ENCODE measurements around the gene CFAP44. TPM values are rescaled to one million over a fixed set of nuclear protein-coding genes. Genes with fewer than 3 reads are reported as not detected.

CFAP44 gene
- total RNA-seq, 1 donor from 2014 or later, result 14.9 TPM

DNA sequence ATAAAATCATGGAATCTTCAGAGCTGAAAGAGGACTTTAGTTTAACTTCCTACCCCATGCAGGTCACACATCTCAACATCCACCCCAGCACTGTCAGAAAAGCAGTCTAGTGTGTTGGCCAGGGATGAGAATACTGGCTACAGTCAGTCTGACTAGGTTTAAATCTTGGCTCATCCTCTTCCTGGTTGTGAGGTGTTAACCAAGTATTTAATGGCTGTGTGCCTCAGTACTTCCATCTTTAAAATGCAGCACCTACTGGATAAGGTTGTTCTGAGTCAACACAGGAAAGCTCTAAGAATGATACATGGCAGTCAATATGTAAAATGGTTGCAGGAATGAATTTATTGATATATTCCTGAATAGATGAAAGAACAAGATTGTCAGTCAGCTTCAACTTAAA lies 3.1 kb downstream of the CFAP44 start:
- H3K36me3 Mint-ChIP-seq (ENCODE audit: low read depth), result peaks cover 1% of the 10 kb centered on the region
- no peak for DNase-seq
- no peak for TF ChIP-seq CTCF (IDR thresholded peaks at IDR 0.05)
- H3K27ac Mint-ChIP-seq, result no peak overlapping the region
- H3K4me3 Mint-ChIP-seq, result no peak overlapping the region
- CTCF ChIA-PET, result no interaction called here
- H3K4me1 Mint-ChIP-seq, result no peaks in the 10 kb centered on the region
- POLR2A ChIA-PET, result no interaction called here
- no peaks in the 10 kb centered on the region for H3K9me3 Mint-ChIP-seq
- no peak for ATAC-seq (ENCODE audit: low read depth)
- H3K27me3 Mint-ChIP-seq, result no peaks in the 10 kb centered on the region
- intact Hi-C loops (cut with micrococcal nuclease), result no loop called here

DNA sequence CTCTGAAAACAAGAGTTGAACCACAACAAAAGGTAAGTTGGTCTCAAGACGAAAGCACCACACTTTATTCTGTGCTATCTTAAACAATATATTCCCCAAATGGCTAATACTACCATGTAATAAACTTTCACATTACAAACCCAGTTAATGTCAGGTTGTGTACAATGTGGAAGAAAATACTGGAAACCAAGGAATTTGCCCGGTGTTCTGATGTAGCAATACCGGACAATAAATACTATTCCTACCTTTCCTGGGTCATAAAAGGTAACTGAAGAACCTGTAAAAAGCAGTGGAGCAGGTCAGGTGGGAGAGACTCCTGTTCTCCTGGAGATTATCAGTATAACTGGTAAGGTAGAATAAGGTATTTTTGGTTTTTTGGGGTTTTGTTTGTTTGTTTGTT lies 3.9 kb downstream of the CFAP44 start:
- CTCF ChIA-PET, result no interaction called here
- POLR2A ChIA-PET, result no interaction called here
- H3K9me3 Mint-ChIP-seq, result no peaks in the 10 kb centered on the region
- intact Hi-C loops (cut with micrococcal nuclease), result no loop called here
- H3K36me3 Mint-ChIP-seq (ENCODE audit: low read depth), result peaks cover 6% of the 10 kb centered on the region
- ATAC-seq (ENCODE audit: low read depth) (no peak), DNase-seq (no peak)
- TF ChIP-seq CTCF (IDR thresholded peaks at IDR 0.05), result no peak
- no peaks in the 10 kb centered on the region for H3K27me3 Mint-ChIP-seq
- H3K27ac Mint-ChIP-seq, result no peak overlapping the region
- no peaks in the 10 kb centered on the region for H3K4me1 Mint-ChIP-seq
- H3K4me3 Mint-ChIP-seq, result no peak overlapping the region

DNA sequence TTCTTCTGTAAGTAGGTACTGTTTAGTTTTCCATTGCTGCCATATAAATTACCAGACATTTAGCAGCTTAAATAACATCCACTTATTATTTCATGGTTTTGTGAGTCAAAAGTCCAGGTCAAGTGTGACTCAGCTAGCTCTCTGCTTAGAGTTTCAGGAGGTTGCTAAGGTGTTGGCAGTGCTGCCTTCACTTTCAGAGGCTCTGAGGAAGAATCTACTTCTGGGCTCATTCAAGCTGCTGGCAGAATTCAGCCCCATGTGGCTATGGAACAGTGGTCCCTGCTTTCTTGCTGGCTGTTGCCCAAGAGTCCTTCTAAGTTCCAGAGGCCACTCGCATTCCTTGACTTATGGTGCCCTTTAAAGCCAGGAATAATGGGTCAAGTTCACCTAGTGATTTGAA lies 4.5 kb downstream of the CFAP44 start:
- no peak for TF ChIP-seq CTCF (IDR thresholded peaks at IDR 0.05)
- ChIA-PET POLR2A (no interaction called here), CTCF (no interaction called here)
- no peak overlapping the region for H3K27ac Mint-ChIP-seq
- DNase-seq, result no peak
- H3K4me3 Mint-ChIP-seq, result no peak overlapping the region
- ATAC-seq (ENCODE audit: low read depth), result no peak
- intact Hi-C loops (cut with micrococcal nuclease), result no loop called here
- H3K36me3 Mint-ChIP-seq (ENCODE audit: low read depth), result peaks cover 7% of the 10 kb centered on the region
- no peaks in the 10 kb centered on the region for H3K4me1 Mint-ChIP-seq
- H3K9me3 Mint-ChIP-seq, result no peaks in the 10 kb centered on the region
- no peaks in the 10 kb centered on the region for H3K27me3 Mint-ChIP-seq

GRCh38 chr3:113431811-113432210 lies 9.5 kb downstream of the CFAP44 start:
- Mint-ChIP-seq H3K27me3 (no peaks in the 10 kb centered on the region), H3K4me1 (no peaks in the 10 kb centered on the region), H3K27ac (no peak overlapping the region), H3K36me3 (ENCODE audit: low read depth) (peaks cover 30% of the 10 kb centered on the region), H3K4me3 (no peak overlapping the region), H3K9me3 (peaks cover 5% of the 10 kb centered on the region)
- TF ChIP-seq CTCF (IDR thresholded peaks at IDR 0.05), result no peak
- ChIA-PET POLR2A (no interaction called here), CTCF (no interaction called here)
- ATAC-seq (ENCODE audit: low read depth), result no peak
- intact Hi-C loops (cut with micrococcal nuclease), result no loop called here
- no peak for DNase-seq

- Mint-ChIP-seq H3K27me3 (no peaks in the 10 kb centered on the region), H3K27ac (no peak overlapping the region), H3K9me3 (peaks cover 21% of the 10 kb centered on the region), H3K4me3 (no peak overlapping the region), H3K4me1 (peaks cover 9% of the 10 kb centered on the region), H3K36me3 (ENCODE audit: low read depth) (peaks cover 52% of the 10 kb centered on the region)
- ChIA-PET POLR2A (no interaction called here), CTCF (no interaction called here)
- no peak for TF ChIP-seq CTCF (IDR thresholded peaks at IDR 0.05)
- DNase-seq (no peak), ATAC-seq (ENCODE audit: low read depth) (no peak)
- intact Hi-C loops (cut with micrococcal nuclease), result no loop called here
Observed at GRCh38 chr3:113428581-113428980, 12.7 kb downstream of the CFAP44 start.

All from activated B cell treated with CpG ODN at 0.5 μM for 24 hours (primary cell).